Activated CD4-positive, alpha-beta memory T cell treated with anti-CD3 and anti-CD28 coated beads for 36 hours (primary cell): Measurements from ENCODE around the gene DGLUCY. TPM values are rescaled to one million over a fixed set of nuclear protein-coding genes. Genes with fewer than 3 reads are reported as not detected.

Experiments
- CTCF ChIA-PET: fragments of 350-600 bp; sonication (Branson Sonifier 250); formaldehyde crosslinking; loops from one replicate; lab custom pipeline; 2021; ENCODE audit warnings: antibody characterized with exemption, inconsistent platforms; lab: Charles Lee
- POLR2A ChIA-PET: fragments of 350-600 bp; sonication (Branson Sonifier 250); formaldehyde crosslinking; loops from one replicate; lab custom pipeline; 2021; ENCODE audit warnings: antibody characterized with exemption; lab: Charles Lee
- DNase-seq: peaks from one replicate; pipeline ENCODE4 v3.0.0-alpha.2; 2020
- H3K27ac Mint-ChIP-seq: one replicate; pipeline ENCODE4 v1.8.0; 2021; ENCODE audit warnings: mixed read lengths
- H3K27me3 Mint-ChIP-seq: one replicate; pipeline ENCODE4 v1.8.0; 2021; ENCODE audit warnings: mixed read lengths
- H3K36me3 Mint-ChIP-seq: one replicate; pipeline ENCODE4 v1.8.0; 2021; ENCODE audit warnings: mixed read lengths
- H3K4me1 Mint-ChIP-seq: one replicate; pipeline ENCODE4 v1.8.0; 2021; ENCODE audit warnings: low read depth, mixed read lengths
- H3K4me3 Mint-ChIP-seq: one replicate; pipeline ENCODE4 v1.8.0; 2021; ENCODE audit warnings: mild to moderate bottlenecking, mixed read lengths
- H3K9me3 Mint-ChIP-seq: one replicate; pipeline ENCODE4 v1.8.0; 2021; ENCODE audit warnings: mixed read lengths
- intact Hi-C: fragments of 100-400 bp; cut with micrococcal nuclease; formaldehyde crosslinking; loops from one replicate; pipeline ENCODE4 v1.15.1; 2023
- total RNA-seq, 2 experiments: library from RNA; stranded (reverse); gene quantifications; one replicate each; pipeline ENCODE4 v1.2.3, GENCODE V29; 2021

The DGLUCY gene
- total RNA-seq, 2 experiments from 2014 or later: 54.3 to 58.1 TPM

GRCh38 chr14:91158091-91158790 is 44.4 kb downstream of the DGLUCY start:
- Mint-ChIP-seq H3K4me3 (no peak overlapping the region), H3K9me3 (no peaks in the 10 kb centered on the region), H3K27ac (no peak overlapping the region), H3K36me3 (peaks cover 27% of the 10 kb centered on the region), H3K4me1 (peaks cover 6% of the 10 kb centered on the region), H3K27me3 (no peaks in the 10 kb centered on the region)
- intact Hi-C loops: no loop called here
- ChIA-PET CTCF (interaction anchor here (1.1 kb wide), 1 partner anchor 255 kb away, joined by 3 read pairs; no protein-coding TSS in a partner anchor), POLR2A (no interaction called here)
- no peak for DNase-seq

GRCh38 chr14:91159182-91159581 is 45.3 kb downstream of the DGLUCY start:
- Mint-ChIP-seq H3K4me1 (peaks cover 6% of the 10 kb centered on the region), H3K36me3 (peaks cover 32% of the 10 kb centered on the region), H3K9me3 (no peaks in the 10 kb centered on the region), H3K4me3 (no peak overlapping the region), H3K27ac (no peak overlapping the region), H3K27me3 (no peaks in the 10 kb centered on the region)
- POLR2A ChIA-PET: interaction anchor here (0.7 kb wide), 2 partner anchors 243 to 561 kb away, joined by 3 read pairs; no protein-coding TSS in a partner anchor
- intact Hi-C loops: no loop called here
- CTCF ChIA-PET: no interaction called here
- DNase-seq: no peak

- POLR2A ChIA-PET: interaction anchor here (0.7 kb wide), 1 partner anchor 561 kb away, joined by 3 read pairs; no protein-coding TSS in a partner anchor
- CTCF ChIA-PET: no interaction called here
- DNase-seq: no peak
- peaks cover 32% of the 10 kb centered on the region for H3K36me3 Mint-ChIP-seq
- no peak overlapping the region for H3K27ac Mint-ChIP-seq
- H3K9me3 Mint-ChIP-seq: no peaks in the 10 kb centered on the region
- intact Hi-C loops: no loop called here
- H3K27me3 Mint-ChIP-seq: no peaks in the 10 kb centered on the region
- no peak overlapping the region for H3K4me3 Mint-ChIP-seq
- peaks cover 2% of the 10 kb centered on the region for H3K4me1 Mint-ChIP-seq
Measured at GRCh38 chr14:91159906-91160305, 46.0 kb downstream of the DGLUCY start.

- no peak for DNase-seq
- Mint-ChIP-seq H3K9me3 (no peaks in the 10 kb centered on the region), H3K4me3 (no peak overlapping the region), H3K27me3 (no peaks in the 10 kb centered on the region), H3K27ac (no peak overlapping the region), H3K4me1 (no peaks in the 10 kb centered on the region), H3K36me3 (peaks cover 40% of the 10 kb centered on the region)
- ChIA-PET POLR2A (no interaction called here), CTCF (interaction anchor here (0.7 to 2.2 kb wide), 3 partner anchors 8 to 376 kb away, joined by 3 to 9 read pairs (median 3); no protein-coding TSS in a partner anchor)
- intact Hi-C loops: no loop called here
Measured at GRCh38 chr14:91163316-91163715, 49.4 kb downstream of the DGLUCY start.

- intact Hi-C loops: no loop called here
- H3K9me3 Mint-ChIP-seq: no peaks in the 10 kb centered on the region
- no peaks in the 10 kb centered on the region for H3K4me1 Mint-ChIP-seq
- ChIA-PET CTCF (interaction anchor here (0.6 to 1.4 kb wide), 2 partner anchors 13 to 277 kb away, joined by 4 read pairs; no protein-coding TSS in a partner anchor), POLR2A (no interaction called here)
- H3K36me3 Mint-ChIP-seq: peaks cover 40% of the 10 kb centered on the region
- H3K27me3 Mint-ChIP-seq: no peaks in the 10 kb centered on the region
- H3K4me3 Mint-ChIP-seq: no peak overlapping the region
- DNase-seq: no peak
- H3K27ac Mint-ChIP-seq: no peak overlapping the region
Measured at GRCh38 chr14:91164676-91165075, 50.8 kb downstream of the DGLUCY start.

- H3K4me1 Mint-ChIP-seq: no peaks in the 10 kb centered on the region
- H3K27me3 Mint-ChIP-seq: no peaks in the 10 kb centered on the region
- no peaks in the 10 kb centered on the region for H3K9me3 Mint-ChIP-seq
- H3K36me3 Mint-ChIP-seq: peaks cover 21% of the 10 kb centered on the region
- CTCF ChIA-PET: interaction anchor here (0.6 kb wide), 1 partner anchor 95 kb away, joined by 3 read pairs; no protein-coding TSS in a partner anchor
- intact Hi-C loops: no loop called here
- no peak overlapping the region for H3K4me3 Mint-ChIP-seq
- no peak for DNase-seq
- no peak overlapping the region for H3K27ac Mint-ChIP-seq
- POLR2A ChIA-PET: no interaction called here
Measured at GRCh38 chr14:91167380-91167770, 53.5 kb downstream of the DGLUCY start.

GRCh38 chr14:91169951-91170350 is 56.1 kb downstream of the DGLUCY start:
- H3K27ac Mint-ChIP-seq: no peak overlapping the region
- H3K4me3 Mint-ChIP-seq: no peak overlapping the region
- H3K36me3 Mint-ChIP-seq: peaks cover 21% of the 10 kb centered on the region
- ChIA-PET POLR2A (interaction anchor here (0.6 kb wide), 1 partner anchor 134 kb away, joined by 3 read pairs; no protein-coding TSS in a partner anchor), CTCF (interaction anchor here (8.3 to 10.0 kb wide), 2 partner anchors 116 to 266 kb away, joined by 255 to 354 read pairs; no protein-coding TSS in a partner anchor)
- DNase-seq: no peak
- H3K9me3 Mint-ChIP-seq: no peaks in the 10 kb centered on the region
- peaks cover 4% of the 10 kb centered on the region for H3K4me1 Mint-ChIP-seq
- intact Hi-C loops: loop anchor here (5.0 kb wide), 1 partner anchor 33 kb away; no protein-coding TSS in a partner anchor
- no peaks in the 10 kb centered on the region for H3K27me3 Mint-ChIP-seq

GRCh38 chr14:91170504-91171121 is 56.7 kb downstream of the DGLUCY start:
- intact Hi-C loops: loop anchor here (5.0 kb wide), 1 partner anchor 33 kb away; no protein-coding TSS in a partner anchor
- Mint-ChIP-seq H3K9me3 (no peaks in the 10 kb centered on the region), H3K27me3 (no peaks in the 10 kb centered on the region), H3K4me1 (peaks cover 4% of the 10 kb centered on the region), H3K27ac (no peak overlapping the region), H3K4me3 (no peak overlapping the region), H3K36me3 (peaks cover 23% of the 10 kb centered on the region)
- no peak for DNase-seq
- ChIA-PET POLR2A (no interaction called here), CTCF (interaction anchor here (1.2 to 10.0 kb wide), 4 partner anchors 7 to 267 kb away, joined by 3 to 354 read pairs (median 130); partner anchors contain the start of gene RPS6KA5)

GRCh38 chr14:91171291-91171690 is 57.4 kb downstream of the DGLUCY start:
- ChIA-PET POLR2A (no interaction called here), CTCF (interaction anchor here (1.2 to 10.0 kb wide), 5 partner anchors 8 to 268 kb away, joined by 3 to 354 read pairs (median 4); partner anchors contain the start of gene RPS6KA5)
- peaks cover 4% of the 10 kb centered on the region for H3K4me1 Mint-ChIP-seq
- no peaks in the 10 kb centered on the region for H3K9me3 Mint-ChIP-seq
- intact Hi-C loops: loop anchor here (5.0 kb wide), 1 partner anchor 34 kb away; no protein-coding TSS in a partner anchor
- H3K27me3 Mint-ChIP-seq: no peaks in the 10 kb centered on the region
- no peak overlapping the region for H3K4me3 Mint-ChIP-seq
- H3K27ac Mint-ChIP-seq: no peak overlapping the region
- no peak for DNase-seq
- peaks cover 23% of the 10 kb centered on the region for H3K36me3 Mint-ChIP-seq

GRCh38 chr14:91173221-91173670 is 59.4 kb downstream of the DGLUCY start:
- CTCF ChIA-PET: interaction anchor here (0.5 to 10.0 kb wide), 62 partner anchors 9 to 872 kb away, joined by 3 to 354 read pairs (median 4); partner anchors contain the start of genes DGLUCY and RPS6KA5
- intact Hi-C loops: loop anchor here (1.0 to 5.0 kb wide), 2 partner anchors 36 to 270 kb away; no protein-coding TSS in a partner anchor

GRCh38 chr14:91173904-91174303 is 60.0 kb downstream of the DGLUCY start:
- Mint-ChIP-seq H3K9me3 (no peaks in the 10 kb centered on the region), H3K27me3 (no peaks in the 10 kb centered on the region), H3K36me3 (peaks cover 24% of the 10 kb centered on the region), H3K27ac (no peak overlapping the region), H3K4me1 (peaks cover 14% of the 10 kb centered on the region), H3K4me3 (no peak overlapping the region)
- ChIA-PET CTCF (interaction anchor here (0.5 to 10.0 kb wide), 32 partner anchors 9 to 414 kb away, joined by 3 to 354 read pairs (median 6); partner anchors contain the start of genes DGLUCY and RPS6KA5), POLR2A (interaction anchor here (0.8 to 1.0 kb wide), 2 partner anchors 12 to 114 kb away, joined by 3 read pairs; partner anchors contain the start of gene RPS6KA5)
- intact Hi-C loops: loop anchor here (1.0 to 5.0 kb wide), 2 partner anchors 37 to 271 kb away; no protein-coding TSS in a partner anchor
- DNase-seq: no peak

More at GRCh38 chr14:91173221-91173670, 59.4 kb downstream of the DGLUCY start:
- Mint-ChIP-seq H3K4me3 (no peak overlapping the region), H3K27ac (no peak overlapping the region), H3K27me3 (no peaks in the 10 kb centered on the region), H3K36me3 (peaks cover 27% of the 10 kb centered on the region), H3K9me3 (no peaks in the 10 kb centered on the region), H3K4me1 (peaks cover 14% of the 10 kb centered on the region)
- DNase-seq: peak; percentile 85
- POLR2A ChIA-PET: interaction anchor here (0.6 to 0.8 kb wide), 4 partner anchors 13 to 250 kb away, joined by 3 to 7 read pairs (median 4); no protein-coding TSS in a partner anchor
